GM12878 (cell line): ENCODE data around the gene NLRP9. TPM values are rescaled to one million over a fixed set of nuclear protein-coding genes. Genes with fewer than 3 reads are reported as not detected.

ENCODE experiments used
- ATAC-seq: fragments of 200-7000 bp; cut with Tn5 transposase; 3 replicates; pipeline ENCODE4 v1.9.1; 2020; ENCODE audit warnings: mild to moderate bottlenecking, moderate library complexity
- BruUV-seq: library from RNA; stranded (reverse); fragments of 400-500 nt; replicated peaks from 2 replicates; lab custom pipeline; 2021; lab: Mats Ljungman, UMichigan
- CTCF ChIA-PET: fragments of 300-600 bp; sonication (Branson Sonifier 250); formaldehyde crosslinking; extraction: SDS; loops from one replicate; lab custom pipeline; 2021; ENCODE audit warnings: inconsistent platforms; lab: Yijun Ruan, JAX
- POLR2A ChIA-PET: fragments of 350-600 bp; formaldehyde crosslinking; extraction: SDS; loops from one replicate; lab custom pipeline; 2021; ENCODE audit warnings: inconsistent platforms; lab: Charles Lee
- RAD21 ChIA-PET: fragments of 300-600 bp; sonication (Branson Sonifier 250); formaldehyde crosslinking; loops from one replicate; lab custom pipeline; 2023; ENCODE audit warnings: antibody characterized with exemption; ENCODE audit not compliant: unreplicated experiment; lab: Charles Lee
- SMC1A ChIA-PET: fragments of 300-600 bp; sonication (Branson Sonifier 250); formaldehyde crosslinking; loops from one replicate; lab custom pipeline; 2023; ENCODE audit not compliant: unreplicated experiment, uncharacterized antibody; lab: Charles Lee
- DNase-seq: peaks from one replicate; pipeline ENCODE4 v3.0.0-alpha.2; 2011; ENCODE audit warnings: low read depth, low spot score
- FAIRE-seq: peaks from 3 replicates; lab custom pipeline; 2011; peaks lifted over from hg19 to GRCh38; lab: Jason Lieb, UNC
- H2AFZ ChIP-seq: 2 replicates; pipeline ENCODE4 v1.6.0; 2011; ENCODE audit warnings: low read depth, low read length, control low read depth; ENCODE audit not compliant: control insufficient read depth
- H3K27ac ChIP-seq: 2 replicates; pipeline ENCODE4 v1.5.1; 2011; ENCODE audit warnings: control low read depth; ENCODE audit not compliant: control insufficient read depth, insufficient read depth
- H3K27me3 ChIP-seq, 2 experiments: replicated peaks in 1 of 2; 2 replicates each; pipeline versions ENCODE4 v1.6.0 to v1.6.1; 2011; ENCODE audit warnings: low read length in 1 of 2; ENCODE audit not compliant: control insufficient read depth in 2 of 2, insufficient read depth in 2 of 2
- H3K36me3 ChIP-seq, 2 experiments: 2 replicates each; pipeline ENCODE4 v1.5.1; 2011; ENCODE audit warnings: low read length in 1 of 2; ENCODE audit not compliant: control insufficient read depth in 2 of 2, insufficient read depth in 2 of 2
- H3K4me1 ChIP-seq: 2 replicates; pipeline ENCODE4 v1.6.1; 2011; ENCODE audit warnings: mild to moderate bottlenecking, low read length, moderate library complexity, mixed read lengths; ENCODE audit not compliant: control insufficient read depth, insufficient read depth
- H3K4me2 ChIP-seq: 2 replicates; pipeline ENCODE4 v1.6.0; 2011; ENCODE audit warnings: control low read depth; ENCODE audit not compliant: control insufficient read depth, insufficient read depth
- H3K4me3 ChIP-seq: fragments of 200-600 bp; sonication (generic); 2 replicates; pipeline ENCODE4 v1.5.1; 2016
- H3K79me2 ChIP-seq: 2 replicates; pipeline ENCODE4 v1.6.0; 2011; ENCODE audit warnings: low read length; ENCODE audit not compliant: control insufficient read depth, insufficient read depth
- H3K9ac ChIP-seq: 2 replicates; pipeline ENCODE4 v1.8.0; 2011; ENCODE audit warnings: low read length, control low read depth, mixed read lengths; ENCODE audit not compliant: control insufficient read depth, insufficient read depth
- H3K9me3 ChIP-seq: replicated peaks from 3 replicates; pipeline ENCODE4 v1.5.1; 2011; ENCODE audit warnings: mild to moderate bottlenecking, low read length; ENCODE audit not compliant: control insufficient read depth, insufficient read depth
- H4K20me1 ChIP-seq: 2 replicates; pipeline ENCODE4 v1.6.0; 2011; ENCODE audit not compliant: control insufficient read depth, insufficient read depth
- IRF4 ChIP-seq: IDR thresholded peaks from 2 replicates; pipeline ENCODE4 v1.6.1; 2011; ENCODE audit warnings: low read depth, low read length
- NKRF ChIP-seq: fragments of 450-650 bp; conservative IDR thresholded peaks from 2 replicates; pipeline ENCODE4 v1.6.1; 2017; ENCODE audit warnings: mild to moderate bottlenecking, moderate library complexity
- POU2F2 ChIP-seq: IDR thresholded peaks from 3 replicates; pipeline ENCODE4 v1.6.1; 2011; ENCODE audit warnings: low read depth, mild to moderate bottlenecking, low read length, borderline replicate concordance
- RB1 ChIP-seq: fragments of 450-650 bp; formaldehyde crosslinking; IDR thresholded peaks from 2 replicates; pipeline ENCODE4 v1.6.1; 2017; ENCODE audit warnings: mild to moderate bottlenecking, borderline replicate concordance
- ZNF274 ChIP-seq: IDR thresholded peaks from one replicate; pipeline ENCODE4 v1.8.0; 2011; ENCODE audit not compliant: insufficient read length, insufficient read depth
- WGBS: methylation state at CpG from one replicate; pipeline ENCODE4 v1.1.6; 2016; ENCODE audit warnings: low lambda C conversion rate; ENCODE audit not compliant: insufficient replicate concordance, insufficient coverage; ENCODE audit errors: missing lambda C conversion rate; 5-methylcytosine and 5-hydroxymethylcytosine counted together
- in situ Hi-C: fragments of 300-500 bp; cut with MboI; formaldehyde crosslinking; loops from 9 replicates; pipeline ENCODE4 v1.14.3; 2018; ENCODE audit warnings: mixed read lengths
- intact Hi-C: fragments of 100-400 bp; cut with micrococcal nuclease; formaldehyde crosslinking; loops from one replicate; pipeline ENCODE4 v1.14.2; 2022; ENCODE audit not compliant: unreplicated experiment
- polyA plus RNA-seq, 11 experiments: library from polyadenylated mRNA; depleted of rRNA in 4 of 11; unstranded in 6 of 11; stranded (reverse) in 5 of 11; fragments of >200 nt; fragmentation: Nextera tagmentation in 4 of 11; fragmentation: Illumina TruSeq in 1 of 11; extraction: Ambion mirVana in 4 of 11; extraction: Trizol in 1 of 11; gene quantifications; 1 replicate in 1 of 11; 2 replicates in 10 of 11; pipeline versions ENCODE4 v1.2.1 to v1.2.3, GENCODE V29; 2011 to 2016; ENCODE audit warnings: inconsistent platforms in 2 of 11, missing spikeins in 2 of 11, low read depth in 1 of 11
- total RNA-seq, 4 experiments: library from RNA; depleted of rRNA in 3 of 4; stranded (reverse); fragments of >200 nt in 3 of 4; fragmentation: Illumina TruSeq in 1 of 4; extraction: Trizol in 1 of 4; gene quantifications; 2 replicates each; pipeline versions ENCODE4 v1.2.1 to v1.2.3, GENCODE V29; 2013 to 2021

Gene NLRP9
- total and polyA plus RNA-seq, 10 of the 15 experiments (the other 5 are each of a cell fraction or from before 2014, with no cell fraction given) = not detected

GRCh38 chr19:55781112-55781511 lies 42.9 kb upstream of the NLRP9 start (continued):
- no peak for TF ChIP-seq NKRF
- TF ChIP-seq IRF4 = no peak

- in situ Hi-C loops (no loop called here), intact Hi-C loops (no loop called here)
- FAIRE-seq (no peak), DNase-seq (no peak), ATAC-seq (no peak)
- Histone ChIP-seq H3K9me3 (no peaks in the 10 kb centered on the region; the same call in 2 of the 3 replicates), H3K4me1 (no peaks in the 10 kb centered on the region), H3K27ac (no peak overlapping the region), H3K4me3 (no peak overlapping the region), H4K20me1 (no peaks in the 10 kb centered on the region), H3K36me3 (no peaks in the 10 kb centered on the region), H3K4me2 (no peak overlapping the region), H2AFZ (no peak overlapping the region), H3K27me3 (no peaks in the 10 kb centered on the region), H3K79me2 (no peaks in the 10 kb centered on the region), H3K9ac (no peak overlapping the region)
- ChIA-PET POLR2A (no interaction called here), SMC1A (no interaction called here), CTCF (no interaction called here), RAD21 (interaction anchor here (1.2 kb wide), 2 partner anchors 31 to 288 kb away, joined by 3 read pairs; no protein-coding TSS in a partner anchor)
- no TSS peak for BruUV-seq
- 63% methylated on average over 16 of the region's 16 CpGs for WGBS
- TF ChIP-seq RB1 (no peak), POU2F2 (no peak), ZNF274 (no peak)
Measured at GRCh38 chr19:55778331-55778730, 40.1 kb upstream of the NLRP9 start.
